ENCODE results near the gene PPRC1.

The PPRC1 gene

GRCh38 chr10:102117391-102118159, 15.3 kb upstream of the PPRC1 start:
- peak; percentile 91 for DNase-seq

GRCh38 chr10:102118867-102119266, 14.0 kb upstream of the PPRC1 start:
- DNase-seq, result peak; percentile 44

- DNase-seq, result peak; percentile 81
Observed at GRCh38 chr10:102119417-102120141, 13.3 kb upstream of the PPRC1 start.

GRCh38 chr10:102120142-102120990, 12.5 kb upstream of the PPRC1 start, which contains the start of gene LDB1:
TSS of gene LDB1 (minus strand) at chr10:102120368. CDS start at chr10:102120110, 258 bp downstream.
- peak; percentile 91 for DNase-seq

- peak; percentile 84 for DNase-seq
Observed at GRCh38 chr10:102120991-102121738, 11.7 kb upstream of the PPRC1 start.

GRCh38 chr10:102121739-102122372, 11.0 kb upstream of the PPRC1 start:
- DNase-seq, result peak; percentile 67

- no peak for DNase-seq
Observed at GRCh38 chr10:102122450-102122849, 10.4 kb upstream of the PPRC1 start.

GRCh38 chr10:102123223-102123622, 9.6 kb upstream of the PPRC1 start:
- no peak for DNase-seq

GRCh38 chr10:102131286-102132170, 1.3 kb upstream of the PPRC1 start:
- DNase-seq, result no peak

GRCh38 chr10:102132193-102132562, 662 bp upstream of the PPRC1 start:
- no peak for DNase-seq

- DNase-seq, result peak; percentile 87
Observed at GRCh38 chr10:102133373-102134195, 744 bp downstream of the PPRC1 start.

- no peak for DNase-seq
Observed at GRCh38 chr10:102134416-102134815, 1.6 kb downstream of the PPRC1 start.

GRCh38 chr10:102135956-102136526, 3.2 kb downstream of the PPRC1 start:
- DNase-seq, result no peak

- no peak for DNase-seq
Observed at GRCh38 chr10:102139281-102140110, 6.7 kb downstream of the PPRC1 start.

GRCh38 chr10:102140218-102140617, 7.4 kb downstream of the PPRC1 start:
- no peak for DNase-seq

GRCh38 chr10:102140913-102141540, 8.2 kb downstream of the PPRC1 start:
- DNase-seq, result no peak

- DNase-seq, result no peak
Observed at GRCh38 chr10:102141583-102142107, 8.8 kb downstream of the PPRC1 start.

GRCh38 chr10:102146971-102147428, 14.2 kb downstream of the PPRC1 start:
- DNase-seq, result no peak

Measured in right hindlimb (tissue), 1 donor.